K562 (cell line): ENCODE results near the gene GGA3. TPM values are rescaled to one million over a fixed set of nuclear protein-coding genes. Genes with fewer than 3 reads are reported as not detected.

Source experiments
- CHD1 ChIP-seq: fragments of 200-600 bp; sonication (generic); IDR thresholded peaks from one replicate; pipeline ENCODE4 v1.6.1; 2012; ENCODE audit warnings: mild to moderate bottlenecking, moderate library complexity, low read length, inconsistent platforms
- FOSL1 ChIP-seq: fragments of 200-800 bp; sonication (Bioruptor generic); conservative IDR thresholded peaks from 2 replicates; pipeline ENCODE4 v1.6.1; 2016; ENCODE audit warnings: missing genetic modification characterization, missing compliant biosample characterization
- HDGF ChIP-seq: fragments of 450-650 bp; IDR thresholded peaks from 2 replicates; pipeline ENCODE4 v1.6.1; 2016
- NFATC3 ChIP-seq: fragments of 450-650 bp; IDR thresholded peaks from 2 replicates; pipeline ENCODE4 v1.6.1; 2017; ENCODE audit warnings: mild to moderate bottlenecking
- POLR2B ChIP-seq: fragments of 450-650 bp; IDR thresholded peaks from 2 replicates; pipeline ENCODE4 v1.6.1; 2018; ENCODE audit warnings: low read depth; ENCODE audit not compliant: partially characterized antibody
- POU5F1 ChIP-seq: fragments of 150-350 bp; IDR thresholded peaks from 2 replicates; pipeline ENCODE4 v1.6.1; 2014; ENCODE audit warnings: borderline replicate concordance, low read length, low read depth, mild to moderate bottlenecking; ENCODE audit not compliant: partially characterized antibody
- RNF2 ChIP-seq: sonication (generic); IDR thresholded peaks from 2 replicates; pipeline ENCODE4 v1.6.1; 2016
- SIN3B ChIP-seq: fragments of 450-650 bp; IDR thresholded peaks from 2 replicates; pipeline ENCODE4 v1.6.1; 2017; ENCODE audit warnings: low read depth, mild to moderate bottlenecking, moderate library complexity
- SOX6 ChIP-seq: fragments of 450-650 bp; IDR thresholded peaks from 2 replicates; pipeline ENCODE4 v1.6.1; 2014; ENCODE audit warnings: mild to moderate bottlenecking
- TAF1 ChIP-seq: IDR thresholded peaks from 2 replicates; pipeline ENCODE4 v1.6.1; 2011; ENCODE audit warnings: mild to moderate bottlenecking, low read length, moderate library complexity; ENCODE audit not compliant: insufficient read depth, control insufficient read depth, severe bottlenecking; ENCODE audit errors: extremely low read depth
- ZFX ChIP-seq: sonication (generic); formaldehyde crosslinking; IDR thresholded peaks from 2 replicates; pipeline ENCODE4 v1.8.0; 2022; ENCODE audit warnings: mild to moderate bottlenecking, missing genetic modification reagents, moderate library complexity
- ZNF146 ChIP-seq: IDR thresholded peaks from one replicate; pipeline ENCODE4 v1.6.1; 2018; ENCODE audit warnings: missing compliant biosample characterization; ENCODE audit not compliant: unreplicated experiment
- ZNF24 ChIP-seq: fragments of 450-650 bp; IDR thresholded peaks from 2 replicates; pipeline ENCODE4 v1.6.1; 2016
- polyA plus RNA-seq, 8 experiments: library from polyadenylated mRNA; depleted of rRNA in 4 of 8; stranded (reverse) in 5 of 8; unstranded in 3 of 8; fragments of >200 nt; fragmentation: Nextera tagmentation in 2 of 8; fragmentation: Illumina TruSeq in 1 of 8; extraction: Ambion mirVana in 2 of 8; extraction: Trizol in 1 of 8; gene quantifications; 2 replicates each; pipeline versions ENCODE4 v1.2.1 to v1.2.3, GENCODE V29; 2011 to 2014; ENCODE audit warnings: inconsistent platforms in 1 of 8, missing spikeins in 1 of 8
- total RNA-seq, 7 experiments: library from RNA; depleted of rRNA in 6 of 7; stranded (reverse); fragments of >200 nt in 6 of 7; fragmentation: Illumina TruSeq in 2 of 7; extraction: Trizol in 2 of 7; gene quantifications; 2 replicates each; pipeline versions ENCODE4 v1.2.1 to v1.2.3, GENCODE V29; 2011 to 2021; ENCODE audit warnings: low replicate concordance in 1 of 7
- TF ChIP-seq, protein P1 (sequence below): fragments of 250-450 bp; sonication (Bioruptor Pico); IDR thresholded peaks from 2 replicates; pipeline ENCODE4 v1.8.0; 2022; ENCODE audit warnings: moderate library complexity, mild to moderate bottlenecking, inconsistent platforms
- TF ChIP-seq, protein P2 (sequence below): fragments of 200-400 bp; formaldehyde crosslinking; IDR thresholded peaks from 2 replicates; pipeline ENCODE4 v1.6.1; 2017; ENCODE audit warnings: mild to moderate bottlenecking, low read depth, low read length, moderate library complexity
- TF ChIP-seq, protein P3 (sequence below): sonication (generic); formaldehyde crosslinking; IDR thresholded peaks from 2 replicates; pipeline ENCODE4 v1.8.1; 2023; ENCODE audit warnings: mild to moderate bottlenecking, missing genetic modification reagents
- TF ChIP-seq, protein P4 (sequence below), 2 experiments: fragments of 450-650 bp; conservative IDR thresholded peaks; 2 replicates each; pipeline ENCODE4 v1.6.1; 2017; ENCODE audit warnings: mild to moderate bottlenecking in 2 of 2, moderate library complexity in 2 of 2
- TF ChIP-seq, protein P5 (sequence below): fragments of 250-450 bp; sonication (Bioruptor Pico); IDR thresholded peaks from 2 replicates; pipeline ENCODE4 v1.4.0; 2020; ENCODE audit warnings: mild to moderate bottlenecking, moderate library complexity

Gene GGA3
- total and polyA plus RNA-seq, 9 of the 15 experiments (the other 6 are each of a cell fraction or from before 2014, with no cell fraction given): 5.7 to 64.9 (median 25.4) TPM

DNA sequence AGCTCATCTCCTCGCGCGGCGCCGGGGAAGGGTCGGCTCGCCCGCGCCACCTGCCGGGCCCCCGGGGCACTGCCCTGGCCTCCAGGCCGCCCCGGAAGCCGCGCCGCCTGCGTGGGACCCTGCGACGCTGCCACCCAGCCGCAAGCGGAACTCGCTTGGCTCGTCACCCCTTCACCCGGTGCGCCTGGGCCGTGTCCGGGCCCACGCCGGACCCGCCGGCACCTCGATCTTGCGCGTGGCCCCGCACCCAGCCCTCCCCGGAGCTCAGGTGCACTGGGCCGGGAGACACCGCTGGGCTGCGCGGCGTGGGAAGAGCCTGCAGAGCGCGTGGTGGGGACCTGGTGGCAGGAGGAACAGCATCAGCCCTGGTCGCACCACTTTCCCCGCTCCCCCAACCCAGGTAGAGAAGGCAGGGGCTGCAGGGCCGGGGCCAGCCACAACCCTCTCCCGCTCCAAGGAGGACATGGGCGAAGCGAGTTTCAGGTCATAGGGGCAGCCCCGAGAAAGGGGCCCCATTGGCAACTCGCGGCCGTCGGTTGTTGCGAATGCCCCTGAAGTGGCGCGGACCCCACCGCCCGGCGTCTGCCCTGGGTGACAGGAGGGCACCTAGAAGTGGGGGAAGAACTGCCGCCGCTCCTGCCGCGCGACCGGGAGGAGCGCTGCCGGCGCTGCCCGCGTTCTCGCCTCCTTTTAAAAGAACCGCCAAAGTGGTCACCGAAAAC, 10.0 kb upstream of the GGA3 start (continued):
- TF ChIP-seq, protein P1, sequence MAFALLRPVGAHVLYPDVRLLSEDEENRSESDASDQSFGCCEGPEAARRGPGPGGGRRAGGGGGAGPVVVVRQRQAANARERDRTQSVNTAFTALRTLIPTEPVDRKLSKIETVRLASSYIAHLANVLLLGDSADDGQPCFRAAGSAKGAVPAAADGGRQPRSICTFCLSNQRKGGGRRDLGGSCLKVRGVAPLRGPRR: no peak
- no peak for TF ChIP-seq SOX6
- TF ChIP-seq ZFX: peak; percentile 88
- TF ChIP-seq ZNF146 (CRISPR knock-in tag): no peak
- 0 out of 2 replicates have a peak, but pooled peaks have one; percentile 19 for TF ChIP-seq RNF2
- TF ChIP-seq TAF1: peak; percentile 47
- TF ChIP-seq NFATC3: no peak
- TF ChIP-seq, protein P2, sequence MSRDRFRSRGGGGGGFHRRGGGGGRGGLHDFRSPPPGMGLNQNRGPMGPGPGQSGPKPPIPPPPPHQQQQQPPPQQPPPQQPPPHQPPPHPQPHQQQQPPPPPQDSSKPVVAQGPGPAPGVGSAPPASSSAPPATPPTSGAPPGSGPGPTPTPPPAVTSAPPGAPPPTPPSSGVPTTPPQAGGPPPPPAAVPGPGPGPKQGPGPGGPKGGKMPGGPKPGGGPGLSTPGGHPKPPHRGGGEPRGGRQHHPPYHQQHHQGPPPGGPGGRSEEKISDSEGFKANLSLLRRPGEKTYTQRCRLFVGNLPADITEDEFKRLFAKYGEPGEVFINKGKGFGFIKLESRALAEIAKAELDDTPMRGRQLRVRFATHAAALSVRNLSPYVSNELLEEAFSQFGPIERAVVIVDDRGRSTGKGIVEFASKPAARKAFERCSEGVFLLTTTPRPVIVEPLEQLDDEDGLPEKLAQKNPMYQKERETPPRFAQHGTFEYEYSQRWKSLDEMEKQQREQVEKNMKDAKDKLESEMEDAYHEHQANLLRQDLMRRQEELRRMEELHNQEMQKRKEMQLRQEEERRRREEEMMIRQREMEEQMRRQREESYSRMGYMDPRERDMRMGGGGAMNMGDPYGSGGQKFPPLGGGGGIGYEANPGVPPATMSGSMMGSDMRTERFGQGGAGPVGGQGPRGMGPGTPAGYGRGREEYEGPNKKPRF: no peak
- TF ChIP-seq, protein P3, sequence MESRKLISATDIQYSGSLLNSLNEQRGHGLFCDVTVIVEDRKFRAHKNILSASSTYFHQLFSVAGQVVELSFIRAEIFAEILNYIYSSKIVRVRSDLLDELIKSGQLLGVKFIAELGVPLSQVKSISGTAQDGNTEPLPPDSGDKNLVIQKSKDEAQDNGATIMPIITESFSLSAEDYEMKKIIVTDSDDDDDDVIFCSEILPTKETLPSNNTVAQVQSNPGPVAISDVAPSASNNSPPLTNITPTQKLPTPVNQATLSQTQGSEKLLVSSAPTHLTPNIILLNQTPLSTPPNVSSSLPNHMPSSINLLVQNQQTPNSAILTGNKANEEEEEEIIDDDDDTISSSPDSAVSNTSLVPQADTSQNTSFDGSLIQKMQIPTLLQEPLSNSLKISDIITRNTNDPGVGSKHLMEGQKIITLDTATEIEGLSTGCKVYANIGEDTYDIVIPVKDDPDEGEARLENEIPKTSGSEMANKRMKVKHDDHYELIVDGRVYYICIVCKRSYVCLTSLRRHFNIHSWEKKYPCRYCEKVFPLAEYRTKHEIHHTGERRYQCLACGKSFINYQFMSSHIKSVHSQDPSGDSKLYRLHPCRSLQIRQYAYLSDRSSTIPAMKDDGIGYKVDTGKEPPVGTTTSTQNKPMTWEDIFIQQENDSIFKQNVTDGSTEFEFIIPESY (CRISPR knock-in tag): peak; percentile 65; the same call in 1 of the 2 replicates
- no peak for TF ChIP-seq FOSL1 (tag)
- TF ChIP-seq, protein P4, sequence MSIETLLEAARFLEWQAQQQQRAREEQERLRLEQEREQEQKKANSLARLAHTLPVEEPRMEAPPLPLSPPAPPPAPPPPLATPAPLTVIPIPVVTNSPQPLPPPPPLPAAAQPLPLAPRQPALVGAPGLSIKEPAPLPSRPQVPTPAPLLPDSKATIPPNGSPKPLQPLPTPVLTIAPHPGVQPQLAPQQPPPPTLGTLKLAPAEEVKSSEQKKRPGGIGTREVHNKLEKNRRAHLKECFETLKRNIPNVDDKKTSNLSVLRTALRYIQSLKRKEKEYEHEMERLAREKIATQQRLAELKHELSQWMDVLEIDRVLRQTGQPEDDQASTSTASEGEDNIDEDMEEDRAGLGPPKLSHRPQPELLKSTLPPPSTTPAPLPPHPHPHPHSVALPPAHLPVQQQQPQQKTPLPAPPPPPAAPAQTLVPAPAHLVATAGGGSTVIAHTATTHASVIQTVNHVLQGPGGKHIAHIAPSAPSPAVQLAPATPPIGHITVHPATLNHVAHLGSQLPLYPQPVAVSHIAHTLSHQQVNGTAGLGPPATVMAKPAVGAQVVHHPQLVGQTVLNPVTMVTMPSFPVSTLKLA (conservative IDR thresholded peaks at IDR 0.05): peak in 1 of 2 experiments; percentile 77; a peak in 3 of 4 replicates
- TF ChIP-seq HDGF: no peak
- TF ChIP-seq, protein P5, sequence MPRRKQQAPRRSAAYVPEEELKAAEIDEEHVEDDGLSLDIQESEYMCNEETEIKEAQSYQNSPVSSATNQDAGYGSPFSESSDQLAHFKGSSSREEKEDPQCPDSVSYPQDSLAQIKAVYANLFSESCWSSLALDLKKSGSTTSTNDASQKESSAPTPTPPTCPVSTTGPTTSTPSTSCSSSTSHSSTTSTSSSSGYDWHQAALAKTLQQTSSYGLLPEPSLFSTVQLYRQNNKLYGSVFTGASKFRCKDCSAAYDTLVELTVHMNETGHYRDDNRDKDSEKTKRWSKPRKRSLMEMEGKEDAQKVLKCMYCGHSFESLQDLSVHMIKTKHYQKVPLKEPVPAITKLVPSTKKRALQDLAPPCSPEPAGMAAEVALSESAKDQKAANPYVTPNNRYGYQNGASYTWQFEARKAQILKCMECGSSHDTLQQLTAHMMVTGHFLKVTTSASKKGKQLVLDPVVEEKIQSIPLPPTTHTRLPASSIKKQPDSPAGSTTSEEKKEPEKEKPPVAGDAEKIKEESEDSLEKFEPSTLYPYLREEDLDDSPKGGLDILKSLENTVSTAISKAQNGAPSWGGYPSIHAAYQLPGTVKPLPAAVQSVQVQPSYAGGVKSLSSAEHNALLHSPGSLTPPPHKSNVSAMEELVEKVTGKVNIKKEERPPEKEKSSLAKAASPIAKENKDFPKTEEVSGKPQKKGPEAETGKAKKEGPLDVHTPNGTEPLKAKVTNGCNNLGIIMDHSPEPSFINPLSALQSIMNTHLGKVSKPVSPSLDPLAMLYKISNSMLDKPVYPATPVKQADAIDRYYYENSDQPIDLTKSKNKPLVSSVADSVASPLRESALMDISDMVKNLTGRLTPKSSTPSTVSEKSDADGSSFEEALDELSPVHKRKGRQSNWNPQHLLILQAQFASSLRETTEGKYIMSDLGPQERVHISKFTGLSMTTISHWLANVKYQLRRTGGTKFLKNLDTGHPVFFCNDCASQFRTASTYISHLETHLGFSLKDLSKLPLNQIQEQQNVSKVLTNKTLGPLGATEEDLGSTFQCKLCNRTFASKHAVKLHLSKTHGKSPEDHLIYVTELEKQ (CRISPR knock-in tag): no peak
- TF ChIP-seq CHD1: no peak
- TF ChIP-seq SIN3B: peak; percentile 88
- TF ChIP-seq POU5F1: no peak
- TF ChIP-seq ZNF24: peak; percentile 56; the same call in 1 of the 2 replicates
- no peak for TF ChIP-seq POLR2B
